ENCODE results near the gene OIT3.
A peak's percentile ranks its signal among the peaks of the same experiment; 100 is the strongest.

The OIT3 gene

DNA sequence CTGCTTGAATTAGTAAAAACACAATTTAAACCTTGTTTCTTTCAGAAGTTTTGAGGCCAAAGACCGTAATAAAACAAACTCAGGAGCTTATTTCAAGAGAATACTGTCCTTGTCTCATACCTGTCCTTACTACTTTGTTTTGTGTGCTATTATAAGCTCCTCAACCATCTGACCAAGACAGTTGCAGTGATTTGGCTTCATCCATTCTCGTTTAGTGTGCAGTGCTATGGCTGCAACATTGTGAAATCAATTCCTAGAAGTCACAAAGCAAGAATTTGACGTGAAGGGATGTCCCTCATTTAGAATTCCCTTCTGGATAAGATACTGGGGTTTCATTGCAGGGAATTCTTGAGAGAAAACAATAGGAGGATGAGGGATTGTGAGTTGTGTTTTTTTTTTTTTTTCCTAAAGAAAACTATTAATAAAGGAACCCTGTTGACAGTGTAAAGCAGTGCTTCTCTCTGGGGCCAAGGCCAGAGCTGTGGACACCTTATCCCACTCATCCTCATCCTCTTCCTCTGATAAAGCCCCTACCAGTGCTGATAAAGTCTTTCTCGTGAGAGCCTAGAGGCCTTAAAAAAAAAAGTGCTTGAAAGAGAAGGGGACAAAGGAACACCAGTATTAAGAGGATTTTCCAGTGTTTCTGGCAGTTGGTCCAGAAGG, at the start of gene OIT3:
TSS of gene OIT3 (plus strand) at position 604 of the 663 bp plus-strand sequence. CDS start 60 bp downstream, outside the sequence.
- Mint-ChIP-seq H3K27ac (no peak within 1 kb of the TSS), H3K36me3 (no peaks in the 10 kb centered on the region), H3K4me1 (no peaks in the 10 kb centered on the region), H3K4me3 (no peak within 1 kb of the TSS), H3K9me3 (no peaks in the 10 kb centered on the region)
- no peak for DNase-seq (ENCODE audit: low spot score in 2 of 2)
- ATAC-seq = no peak

DNA sequence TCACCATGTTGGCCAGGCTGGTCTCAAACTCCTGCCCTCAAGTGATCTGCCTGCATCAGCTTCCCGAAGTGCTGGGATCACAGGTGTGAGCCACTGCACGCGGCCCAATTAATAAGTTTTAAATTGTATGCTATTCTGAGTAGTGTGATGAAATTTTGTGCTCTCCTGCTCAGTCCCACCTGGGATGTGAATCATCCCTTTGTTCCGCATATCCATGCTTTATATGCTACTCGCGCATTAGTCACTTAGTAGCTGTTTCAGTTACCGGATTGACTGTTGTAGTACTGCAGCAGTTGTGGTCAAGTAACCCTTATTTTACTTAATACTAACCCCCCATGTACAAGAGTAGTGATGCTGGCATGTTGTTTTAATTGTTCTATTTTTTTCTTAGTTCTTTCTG, 47.3 kb upstream of the OIT3 start:
- DNase-seq (ENCODE audit: low spot score in 2 of 2) (no peak), ATAC-seq (peak; percentile 73)
- Mint-ChIP-seq H3K9me3 (no peaks in the 10 kb centered on the region), H3K36me3 (no peaks in the 10 kb centered on the region), H3K4me1 (no peaks in the 10 kb centered on the region), H3K4me3 (no peak overlapping the region), H3K27ac (no peak overlapping the region)

DNA sequence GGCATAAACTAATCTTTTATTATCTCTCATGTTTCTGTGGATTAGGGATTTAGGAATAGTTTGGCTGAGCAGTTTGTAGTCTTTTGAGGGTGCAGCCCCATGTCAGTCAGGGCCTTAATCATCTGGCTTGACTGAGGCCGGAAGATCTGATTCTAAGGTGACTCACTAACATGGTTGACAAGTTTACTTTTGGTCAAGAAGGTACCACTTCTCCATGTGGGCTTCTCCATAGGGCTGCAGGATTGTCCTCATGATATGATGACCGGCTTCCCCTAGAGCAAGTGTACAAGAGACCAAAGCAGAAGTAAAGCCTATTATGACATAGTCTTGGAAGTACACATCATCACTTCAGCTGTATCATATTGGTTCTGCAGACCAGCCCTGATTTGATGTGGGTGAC, 45.9 kb upstream of the OIT3 start:
- Mint-ChIP-seq H3K9me3 (no peaks in the 10 kb centered on the region), H3K36me3 (no peaks in the 10 kb centered on the region), H3K4me3 (no peak overlapping the region), H3K27ac (no peak overlapping the region), H3K4me1 (no peaks in the 10 kb centered on the region)
- ATAC-seq (no peak), DNase-seq (ENCODE audit: low spot score in 2 of 2) (no peak)

DNA sequence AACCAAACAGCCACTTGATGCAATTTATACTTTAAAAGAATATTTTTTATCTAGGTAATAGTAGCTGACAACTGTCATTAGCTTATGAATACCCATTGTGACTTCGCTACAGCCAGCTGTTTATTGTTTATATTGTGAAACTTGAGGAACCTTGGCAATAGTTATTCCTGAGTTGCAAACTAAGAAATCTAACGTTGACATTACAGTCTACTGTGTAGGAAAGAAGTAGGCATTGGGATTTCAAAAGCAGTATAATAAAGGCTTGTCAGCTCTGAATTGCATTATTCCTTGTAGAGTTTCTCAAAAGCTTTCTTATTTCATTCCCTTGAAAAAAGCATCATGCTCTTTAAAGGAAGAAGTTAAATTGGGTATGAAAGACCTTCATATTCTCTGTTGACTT, 42.7 kb upstream of the OIT3 start:
- DNase-seq (ENCODE audit: low spot score in 2 of 2) (no peak), ATAC-seq (no peak)
- Mint-ChIP-seq H3K9me3 (no peaks in the 10 kb centered on the region), H3K4me1 (no peaks in the 10 kb centered on the region), H3K27ac (no peak overlapping the region), H3K4me3 (no peak overlapping the region), H3K36me3 (no peaks in the 10 kb centered on the region)

DNA sequence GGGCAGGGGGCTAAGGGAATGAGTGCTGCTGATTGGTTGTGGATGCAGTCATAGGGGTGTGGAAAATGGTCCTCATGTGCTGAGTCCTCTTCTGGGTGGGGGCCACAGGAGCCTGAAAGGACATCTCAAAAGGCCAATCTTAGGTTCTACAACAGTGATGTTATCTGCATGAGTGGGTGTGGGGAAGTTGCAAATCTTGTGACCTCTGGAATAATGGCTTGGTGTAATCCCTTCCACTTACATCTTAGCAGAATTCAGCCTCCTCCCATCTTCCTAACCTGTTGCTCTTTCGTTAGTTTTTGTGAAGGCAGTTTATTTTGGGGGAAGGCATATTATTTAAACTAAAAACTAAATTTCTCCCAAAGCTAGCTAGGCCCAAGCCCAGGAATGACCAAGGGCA, 42.0 kb upstream of the OIT3 start:
- no peak for ATAC-seq

DNA sequence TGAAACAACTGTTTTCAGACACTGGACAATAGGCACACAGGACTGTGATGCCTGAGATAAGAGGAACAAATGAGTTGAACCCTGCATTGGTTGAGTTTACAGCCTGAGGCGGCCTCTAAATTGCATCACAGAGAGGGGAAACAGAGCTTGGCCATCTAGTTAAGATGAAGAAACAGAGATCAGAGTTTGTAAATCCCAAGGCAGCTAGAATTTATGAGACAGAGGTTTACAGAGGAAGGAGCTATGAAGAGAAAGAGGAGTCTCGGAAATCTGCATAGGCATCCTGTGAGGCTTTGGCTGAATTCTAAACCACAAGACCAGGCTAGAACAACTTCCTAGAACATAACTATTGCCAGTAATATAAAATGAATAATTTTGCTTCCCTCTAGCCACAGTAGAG, 41.0 kb upstream of the OIT3 start:
- DNase-seq (ENCODE audit: low spot score in 2 of 2) = no peak
- ATAC-seq = no peak
- no peaks in the 10 kb centered on the region for H3K4me1 Mint-ChIP-seq
- no peak overlapping the region for H3K4me3 Mint-ChIP-seq
- H3K27ac Mint-ChIP-seq = no peak overlapping the region
- no peaks in the 10 kb centered on the region for H3K9me3 Mint-ChIP-seq
- H3K36me3 Mint-ChIP-seq = no peaks in the 10 kb centered on the region

More for the DNA sequence above, 42.0 kb upstream of the OIT3 start:
- no peak for DNase-seq (ENCODE audit: low spot score in 2 of 2)
- Mint-ChIP-seq H3K36me3 (no peaks in the 10 kb centered on the region), H3K4me3 (no peak overlapping the region), H3K27ac (no peak overlapping the region), H3K9me3 (no peaks in the 10 kb centered on the region), H3K4me1 (no peaks in the 10 kb centered on the region)

DNA sequence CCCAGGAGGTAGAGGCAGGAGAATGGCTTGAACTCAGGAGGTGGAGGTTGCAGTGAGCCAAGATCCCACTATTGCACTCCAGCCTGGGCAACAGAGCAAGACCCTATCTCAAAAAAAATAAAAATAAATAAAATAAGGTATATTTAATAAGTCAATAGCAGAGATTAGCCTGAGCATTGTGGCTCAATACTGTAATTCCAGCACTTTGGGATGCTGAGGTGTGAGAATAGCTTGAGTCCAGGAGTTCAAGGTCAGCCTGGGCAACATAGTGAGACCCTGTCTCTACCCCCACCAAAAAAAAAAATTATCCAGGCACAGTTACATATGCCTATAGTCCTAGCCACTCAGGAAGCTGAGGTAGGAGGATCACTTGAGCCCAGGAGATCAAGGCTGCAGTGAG, 38.4 kb upstream of the OIT3 start:
- no peak for DNase-seq (ENCODE audit: low spot score in 2 of 2)
- H3K9me3 Mint-ChIP-seq = no peaks in the 10 kb centered on the region
- ATAC-seq = no peak
- H3K4me3 Mint-ChIP-seq = no peak overlapping the region
- no peak overlapping the region for H3K27ac Mint-ChIP-seq
- no peaks in the 10 kb centered on the region for H3K4me1 Mint-ChIP-seq
- no peaks in the 10 kb centered on the region for H3K36me3 Mint-ChIP-seq

DNA sequence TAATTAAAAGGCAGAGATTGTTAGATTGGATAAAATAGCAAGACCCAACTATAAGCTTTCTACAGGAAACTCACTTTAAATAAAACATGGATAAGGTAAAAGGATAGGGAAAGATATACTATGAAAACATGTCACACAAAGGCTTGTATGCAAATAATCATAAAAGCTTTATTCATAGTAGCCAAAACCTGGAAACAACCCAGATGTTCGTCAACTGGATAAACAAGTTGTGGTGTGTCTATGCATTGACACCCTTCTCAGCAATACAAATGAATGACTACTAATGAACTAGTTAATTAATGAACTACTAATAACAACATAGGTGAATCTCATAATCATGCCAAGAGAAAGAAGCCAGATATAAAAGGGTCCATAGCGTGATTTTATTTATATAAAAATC, 37.7 kb upstream of the OIT3 start:
- Mint-ChIP-seq H3K36me3 (peaks cover 1% of the 10 kb centered on the region), H3K9me3 (no peaks in the 10 kb centered on the region), H3K4me3 (no peak overlapping the region), H3K27ac (no peak overlapping the region), H3K4me1 (no peaks in the 10 kb centered on the region)
- ATAC-seq (no peak), DNase-seq (ENCODE audit: low spot score in 2 of 2) (no peak)

DNA sequence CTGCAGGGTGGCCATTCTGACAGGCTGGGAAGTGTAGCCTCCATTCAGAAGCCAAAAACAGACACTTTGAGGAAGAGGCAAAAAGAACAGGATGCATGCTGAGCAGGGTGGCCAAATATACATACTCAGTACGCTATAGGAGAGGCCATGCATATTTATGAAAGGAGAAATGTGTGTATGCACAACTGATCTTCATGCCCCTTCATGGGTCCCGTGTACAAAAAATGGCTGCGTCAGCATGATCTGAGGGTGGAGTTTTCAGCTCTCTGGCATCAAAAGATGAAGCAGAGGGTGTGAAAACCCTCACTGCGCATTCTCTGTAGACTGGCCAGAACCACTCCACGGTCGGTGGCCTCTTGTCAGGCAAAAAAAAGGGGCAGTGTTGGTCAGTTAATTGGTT, 35.5 kb upstream of the OIT3 start:
- H3K4me3 Mint-ChIP-seq = no peak overlapping the region
- peaks cover 14% of the 10 kb centered on the region for H3K36me3 Mint-ChIP-seq
- DNase-seq (ENCODE audit: low spot score in 2 of 2) = no peak
- no peaks in the 10 kb centered on the region for H3K9me3 Mint-ChIP-seq
- no peak for ATAC-seq
- H3K27ac Mint-ChIP-seq = no peak overlapping the region
- no peaks in the 10 kb centered on the region for H3K4me1 Mint-ChIP-seq

DNA sequence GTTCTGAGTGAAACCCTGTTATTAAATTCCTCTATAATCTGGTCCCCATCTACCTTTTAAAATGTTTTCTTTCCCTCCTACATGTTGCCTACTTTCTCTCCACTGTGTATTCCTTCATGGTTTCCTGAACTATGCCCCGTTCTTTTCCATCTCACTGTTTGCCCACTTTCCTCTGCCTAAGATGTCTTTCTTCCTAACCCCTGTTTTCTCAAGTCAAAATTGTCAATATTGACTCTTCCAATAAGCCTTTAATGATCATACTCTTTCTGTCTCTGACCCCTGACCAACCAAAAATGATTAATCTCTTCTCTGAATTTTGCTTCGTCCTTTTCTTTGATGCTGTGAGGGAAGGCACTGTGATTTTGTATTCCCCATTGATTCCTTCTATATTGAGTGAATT, 30.6 kb upstream of the OIT3 start:
- Mint-ChIP-seq H3K4me3 (no peak overlapping the region), H3K27ac (no peak overlapping the region), H3K9me3 (no peaks in the 10 kb centered on the region), H3K36me3 (peaks cover 14% of the 10 kb centered on the region), H3K4me1 (no peaks in the 10 kb centered on the region)
- no peak for ATAC-seq
- no peak for DNase-seq (ENCODE audit: low spot score in 2 of 2)

DNA sequence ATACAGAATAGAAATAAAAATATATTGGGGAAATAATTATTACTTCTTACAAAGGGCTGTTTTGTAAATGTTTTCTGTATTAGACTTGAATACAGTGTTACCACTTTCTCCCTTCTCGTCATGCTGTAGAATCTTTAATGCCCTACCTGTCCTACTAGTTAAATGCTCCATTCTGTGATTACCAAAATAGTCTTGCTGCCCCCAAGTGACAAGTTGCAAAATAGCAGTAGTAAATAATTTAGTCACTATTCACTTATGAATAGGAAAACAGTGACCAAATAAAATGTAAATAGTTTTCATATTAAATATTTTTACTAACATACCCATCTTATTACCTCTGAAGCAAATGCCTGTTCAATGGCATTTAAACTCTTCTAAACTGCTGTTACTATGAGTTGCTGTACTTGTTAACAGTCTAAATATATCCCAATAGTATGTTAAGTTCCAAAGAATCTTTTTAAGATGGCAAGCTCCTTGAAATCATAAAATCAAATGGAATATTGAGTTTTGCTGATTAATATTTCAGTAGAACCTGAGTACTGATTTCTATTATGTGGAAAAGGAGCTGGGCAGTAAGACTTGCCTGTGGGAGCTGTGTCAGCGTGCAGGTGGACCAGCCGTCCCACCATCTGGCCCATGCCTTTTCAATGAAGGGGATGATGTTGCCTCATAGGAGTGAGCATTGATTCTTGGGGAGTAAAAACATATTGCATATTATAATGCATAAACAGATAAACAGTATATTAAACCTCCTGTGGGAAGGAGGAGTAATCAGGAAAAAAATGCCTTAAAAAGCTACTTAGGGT, 18.1 kb upstream of the OIT3 start:
- ATAC-seq = no peak
- no peak for DNase-seq (ENCODE audit: low spot score in 2 of 2)
- no peaks in the 10 kb centered on the region for H3K9me3 Mint-ChIP-seq
- H3K27ac Mint-ChIP-seq = no peak overlapping the region
- H3K4me1 Mint-ChIP-seq = no peaks in the 10 kb centered on the region
- peaks cover 16% of the 10 kb centered on the region for H3K36me3 Mint-ChIP-seq
- no peak overlapping the region for H3K4me3 Mint-ChIP-seq

DNA sequence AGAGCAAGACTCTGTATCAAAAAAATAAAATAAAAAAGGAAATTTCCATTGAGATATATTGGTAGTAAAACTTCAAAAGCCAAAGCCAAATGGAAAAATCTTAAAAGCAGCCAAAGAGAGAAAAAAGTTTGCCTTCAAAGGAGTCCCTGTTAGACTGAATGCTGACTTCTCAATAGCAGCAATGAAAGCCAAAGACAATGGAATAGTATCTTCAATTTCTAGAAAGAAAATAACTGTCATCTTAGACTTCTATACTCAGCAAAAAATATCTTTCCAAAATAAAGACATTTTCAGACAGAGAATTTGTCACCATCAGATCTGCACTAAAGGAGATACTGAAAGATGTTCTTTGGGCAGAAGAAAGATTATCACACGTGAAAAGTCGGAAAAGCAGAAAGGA, 14.3 kb upstream of the OIT3 start:
- Mint-ChIP-seq H3K36me3 (peaks cover 17% of the 10 kb centered on the region), H3K9me3 (no peaks in the 10 kb centered on the region), H3K4me1 (no peaks in the 10 kb centered on the region), H3K4me3 (no peak overlapping the region), H3K27ac (no peak overlapping the region)
- ATAC-seq (no peak), DNase-seq (ENCODE audit: low spot score in 2 of 2) (no peak)

DNA sequence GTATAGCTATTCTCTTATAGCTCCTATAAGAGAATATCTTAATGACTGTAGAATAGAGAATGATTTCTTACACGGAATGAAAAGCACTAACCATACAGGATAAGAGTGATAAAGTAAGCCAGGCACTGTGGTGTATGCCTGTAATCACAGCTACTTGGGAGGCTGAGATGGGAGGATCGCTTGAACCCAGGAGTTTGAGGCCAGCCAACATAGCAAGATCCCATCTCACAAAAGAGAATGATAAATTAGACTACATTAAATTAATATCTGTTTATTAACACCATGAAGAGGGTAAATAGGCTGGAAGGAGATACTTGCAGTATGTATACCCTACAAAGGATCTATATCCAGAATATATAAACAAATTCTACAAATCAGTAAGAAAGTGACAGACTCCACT, 12.2 kb upstream of the OIT3 start:
- ATAC-seq = no peak
- Mint-ChIP-seq H3K4me3 (no peak overlapping the region), H3K27ac (no peak overlapping the region), H3K36me3 (peaks cover 21% of the 10 kb centered on the region), H3K4me1 (no peaks in the 10 kb centered on the region), H3K9me3 (no peaks in the 10 kb centered on the region)
- no peak for DNase-seq (ENCODE audit: low spot score in 2 of 2)

DNA sequence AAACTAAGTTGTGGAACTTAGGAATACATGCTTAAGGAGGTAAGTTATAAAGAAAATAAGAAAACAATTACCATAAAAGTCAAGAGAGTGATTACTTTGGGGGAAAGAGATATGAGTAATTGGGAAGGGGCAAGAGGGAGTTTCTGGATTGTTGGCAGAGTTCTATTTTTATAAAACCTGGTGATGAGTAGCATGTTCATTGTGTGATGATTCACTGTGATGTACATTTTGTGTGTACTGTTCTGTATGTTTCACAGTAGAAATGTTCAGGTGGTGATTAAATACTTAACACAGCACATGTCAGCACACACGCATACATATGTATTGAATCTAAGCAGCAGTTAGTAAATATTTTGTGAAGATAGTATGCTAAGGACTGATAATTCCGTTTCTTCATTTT, 9.7 kb upstream of the OIT3 start:
- H3K9me3 Mint-ChIP-seq = no peaks in the 10 kb centered on the region
- peaks cover 7% of the 10 kb centered on the region for H3K4me1 Mint-ChIP-seq
- no peak overlapping the region for H3K4me3 Mint-ChIP-seq
- no peak overlapping the region for H3K27ac Mint-ChIP-seq
- H3K36me3 Mint-ChIP-seq = peaks cover 12% of the 10 kb centered on the region
- ATAC-seq = no peak
- DNase-seq (ENCODE audit: low spot score in 2 of 2) = no peak

DNA sequence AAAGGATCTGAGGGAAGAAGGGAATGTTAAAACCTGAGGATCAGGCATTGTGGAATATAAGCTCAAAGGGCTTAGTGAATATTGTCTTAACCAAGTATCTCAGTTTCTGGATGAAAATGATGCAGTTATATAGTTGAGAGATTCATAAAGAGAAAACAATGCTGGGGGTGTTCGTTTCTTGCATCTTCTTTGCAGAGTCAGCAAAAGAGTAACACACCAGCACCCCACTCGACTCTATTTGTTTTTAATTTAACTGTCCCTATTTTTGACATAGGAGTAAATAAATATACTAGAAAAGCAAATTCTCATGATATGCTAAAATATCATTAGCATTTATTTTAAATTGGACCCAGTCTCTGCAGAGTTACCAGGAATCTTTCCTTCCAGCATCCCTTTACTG, 7.6 kb upstream of the OIT3 start:
- no peak overlapping the region for H3K27ac Mint-ChIP-seq
- DNase-seq (ENCODE audit: low spot score in 2 of 2) (no peak), ATAC-seq (no peak)
- H3K36me3 Mint-ChIP-seq = peaks cover 6% of the 10 kb centered on the region
- no peak overlapping the region for H3K4me3 Mint-ChIP-seq
- H3K4me1 Mint-ChIP-seq = peaks cover 7% of the 10 kb centered on the region
- no peaks in the 10 kb centered on the region for H3K9me3 Mint-ChIP-seq

DNA sequence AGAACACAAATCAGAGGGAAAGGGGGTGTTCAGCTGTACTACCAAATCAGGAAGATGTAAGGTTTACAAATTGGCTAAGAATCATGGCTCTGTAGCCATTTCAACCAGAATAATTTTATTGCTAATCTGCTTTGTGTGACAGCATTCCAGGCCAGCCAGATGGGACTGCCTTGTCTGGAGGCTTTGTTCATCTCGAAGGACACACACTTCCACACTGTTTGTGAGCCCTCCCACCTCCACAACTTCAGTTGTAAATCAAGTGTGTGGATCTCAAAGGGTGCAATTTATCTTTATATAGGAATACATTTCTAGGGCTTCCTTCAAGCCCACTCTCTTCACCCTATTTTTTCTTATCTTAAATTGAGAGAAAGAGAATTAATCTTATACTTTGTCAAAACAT, 6.9 kb upstream of the OIT3 start:
- H3K4me3 Mint-ChIP-seq = no peak overlapping the region
- DNase-seq (ENCODE audit: low spot score in 2 of 2) (no peak), ATAC-seq (no peak)
- H3K27ac Mint-ChIP-seq = peak overlapping the region; percentile 9
- peaks cover 6% of the 10 kb centered on the region for H3K36me3 Mint-ChIP-seq
- peaks cover 7% of the 10 kb centered on the region for H3K4me1 Mint-ChIP-seq
- H3K9me3 Mint-ChIP-seq = no peaks in the 10 kb centered on the region
